Activated T-cell treated with anti-CD3 and anti-CD28 coated beads for 48 hours (primary cell): ENCODE data around the gene PSPH.
"Not testable (repeated sequence)": the region's sequence is repeated elsewhere in the genome, so short reads cannot be mapped to it uniquely, and the experiment has no call there.

Source experiments
- DNase-seq: peaks from one replicate; pipeline ENCODE4 v3.0.0-alpha.2; 2020; ENCODE audit warnings: low read depth

The PSPH gene

GRCh38 chr7:56062382-56062781 is 11.1 kb upstream of the PSPH start:
- DNase-seq, result no peak

GRCh38 chr7:56053993-56054392 is 2.7 kb upstream of the PSPH start:
- DNase-seq, result no peak

- no peak for DNase-seq
Observed at GRCh38 chr7:56053379-56053778, 2.1 kb upstream of the PSPH start.

- no peak for DNase-seq
Observed at GRCh38 chr7:56051053-56051338, 248 bp downstream of the PSPH start.

- DNase-seq, result not testable (repeated sequence)
Observed at GRCh38 chr7:56048763-56049162, 2.5 kb downstream of the PSPH start.

- DNase-seq, result no peak
Observed at GRCh38 chr7:56048245-56048644, 3.0 kb downstream of the PSPH start.

- DNase-seq, result not testable (repeated sequence)
Observed at GRCh38 chr7:56047446-56048116, 3.7 kb downstream of the PSPH start.

GRCh38 chr7:56046721-56047445 is 4.4 kb downstream of the PSPH start:
- no peak for DNase-seq

GRCh38 chr7:56045758-56046157 is 5.5 kb downstream of the PSPH start:
- DNase-seq, result not testable (repeated sequence)

GRCh38 chr7:56040730-56041129 is 10.5 kb downstream of the PSPH start:
- no peak for DNase-seq

- DNase-seq, result peak; percentile 65
Observed at GRCh38 chr7:56033671-56034432, 17.4 kb downstream of the PSPH start.

GRCh38 chr7:56032578-56032977 is 18.7 kb downstream of the PSPH start:
- DNase-seq, result not testable (repeated sequence)

- DNase-seq, result not testable (repeated sequence)
Observed at GRCh38 chr7:56031556-56031955, 19.7 kb downstream of the PSPH start.

- DNase-seq, result no peak
Observed at GRCh38 chr7:56030340-56030739, 20.9 kb downstream of the PSPH start.

- DNase-seq, result no peak
Observed at GRCh38 chr7:56028942-56029630, 22.2 kb downstream of the PSPH start.

GRCh38 chr7:56026538-56026937 is 24.7 kb downstream of the PSPH start:
- DNase-seq, result no peak

- DNase-seq, result no peak
Observed at GRCh38 chr7:56023500-56023899, 27.7 kb downstream of the PSPH start.

GRCh38 chr7:56019501-56019900 is 31.7 kb downstream of the PSPH start:
- DNase-seq, result no peak

GRCh38 chr7:56017015-56017414 is 34.2 kb downstream of the PSPH start:
- not testable (repeated sequence) for DNase-seq

- DNase-seq, result no peak
Observed at GRCh38 chr7:56009695-56010094, 41.5 kb downstream of the PSPH start.

GRCh38 chr7:56007891-56008290 is 43.4 kb downstream of the PSPH start:
- no peak for DNase-seq

- DNase-seq, result no peak
Observed at GRCh38 chr7:56007167-56007652, 44.0 kb downstream of the PSPH start.
